Mammary microvascular endothelial cell (primary cell): ENCODE measurements around the gene ZNHIT1. TPM values are rescaled to one million over a fixed set of nuclear protein-coding genes. Genes with fewer than 3 reads are reported as not detected.

Source experiments
- total RNA-seq: library from RNA; depleted of rRNA; stranded (reverse); fragments of >200 nt; gene quantifications from 2 replicates; pipeline ENCODE4 v1.2.3, GENCODE V29; 2015

The ZNHIT1 gene
- total RNA-seq: 176 and 199 TPM in 2 replicates

GRCh38 chr7:101217388-101218235, at the start of gene ZNHIT1, which contains the start of gene PLOD3:
Gene ZNHIT1 (plus strand): TSS chr7:101218165. CDS start chr7:101218196, 31 bp downstream.
Gene PLOD3 (minus strand): TSS chr7:101217581. CDS start chr7:101217274, 307 bp downstream.

GRCh38 chr7:101180130-101180755, 37.7 kb upstream of the ZNHIT1 start, which contains the start of gene NAT16:
Gene NAT16 (minus strand): TSS chr7:101180293. CDS start chr7:101174807, 5,486 bp downstream.

GRCh38 chr7:101200862-101201599, 16.9 kb upstream of the ZNHIT1 start, which contains the start of gene MOGAT3:
Gene MOGAT3 (minus strand): TSS chr7:101201036. CDS start chr7:101200854, 182 bp downstream.

GRCh38 chr7:101237206-101238067, 19.5 kb downstream of the ZNHIT1 start, which contains the start of gene CLDN15:
Gene CLDN15 (minus strand): TSS chr7:101237802. CDS start chr7:101237581, 221 bp downstream.

GRCh38 chr7:101244375-101245146, 26.6 kb downstream of the ZNHIT1 start, which contains the start of gene FIS1:
Gene FIS1 (minus strand): TSS chr7:101245081. CDS start chr7:101245004, 77 bp downstream.

Other genes with a start within 250 kb of the ZNHIT1 start
- gene MUC12, start 248.6 kb upstream of the ZNHIT1 start, total RNA-seq: not detected in 2 replicates
- not detected in 2 replicates for gene MUC17, start 198.1 kb upstream of the ZNHIT1 start, total RNA-seq
- 11.8 and 14.0 TPM in 2 replicates for gene TRIM56, start 132.7 kb upstream of the ZNHIT1 start, total RNA-seq
- gene SERPINE1, start 91.1 kb upstream of the ZNHIT1 start, total RNA-seq: 1,812 and 1,952 TPM in 2 replicates
- gene AP1S1, start 63.7 kb upstream of the ZNHIT1 start, total RNA-seq: 195 and 198 TPM in 2 replicates
- gene VGF, start 52.6 kb upstream of the ZNHIT1 start, total RNA-seq: 0.07 and 0.20 TPM in 2 replicates
- gene NAT16, start 37.9 kb upstream of the ZNHIT1 start, total RNA-seq: not detected in 2 replicates
- not detected in 2 replicates for gene MOGAT3, start 17.1 kb upstream of the ZNHIT1 start, total RNA-seq
- 116 and 119 TPM in 2 replicates for gene PLOD3, start 584 bp upstream of the ZNHIT1 start, total RNA-seq
- 3.9 and 4.6 TPM in 2 replicates for gene CLDN15, start 19.6 kb downstream of the ZNHIT1 start, total RNA-seq
- 217 and 271 TPM in 2 replicates for gene FIS1, start 26.9 kb downstream of the ZNHIT1 start, total RNA-seq
- gene IFT22, start 103.6 kb downstream of the ZNHIT1 start, total RNA-seq: 20.1 and 28.2 TPM in 2 replicates
- not detected in 2 replicates for gene COL26A1, start 144.7 kb downstream of the ZNHIT1 start, total RNA-seq